DMS79 treated with DMSO at 0.1 percent for 48 hours (cell line): ENCODE data around the gene HAGHL.
"Not testable (repeated sequence)": the region's sequence is repeated elsewhere in the genome, so short reads cannot be mapped to it uniquely, and the experiment has no call there.

Experiments
- DNase-seq: peaks from one replicate; lab custom pipeline; 2025; lab: John Stamatoyannopoulos, UW

Gene HAGHL

DNA sequence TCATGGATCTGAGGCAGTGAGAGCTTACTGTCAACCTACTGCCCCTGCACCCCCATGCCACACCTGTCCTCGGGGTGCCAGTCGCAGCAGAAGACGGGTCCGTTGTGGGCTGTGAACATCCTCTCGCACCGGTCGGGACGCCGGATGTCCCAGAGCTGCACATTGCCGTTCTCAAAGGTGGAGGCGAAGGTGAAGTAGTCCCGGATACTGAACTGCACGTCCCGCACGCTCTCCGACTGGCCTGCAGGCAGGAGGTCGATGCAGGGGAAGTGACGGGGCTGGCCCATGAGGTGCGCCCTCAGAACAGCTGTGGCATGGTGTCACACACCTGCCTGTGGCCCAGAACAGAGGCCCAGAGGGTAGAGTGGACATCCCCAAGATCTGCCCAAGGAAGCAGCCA lies 39.4 kb upstream of the HAGHL start:
- no peak for DNase-seq

DNA sequence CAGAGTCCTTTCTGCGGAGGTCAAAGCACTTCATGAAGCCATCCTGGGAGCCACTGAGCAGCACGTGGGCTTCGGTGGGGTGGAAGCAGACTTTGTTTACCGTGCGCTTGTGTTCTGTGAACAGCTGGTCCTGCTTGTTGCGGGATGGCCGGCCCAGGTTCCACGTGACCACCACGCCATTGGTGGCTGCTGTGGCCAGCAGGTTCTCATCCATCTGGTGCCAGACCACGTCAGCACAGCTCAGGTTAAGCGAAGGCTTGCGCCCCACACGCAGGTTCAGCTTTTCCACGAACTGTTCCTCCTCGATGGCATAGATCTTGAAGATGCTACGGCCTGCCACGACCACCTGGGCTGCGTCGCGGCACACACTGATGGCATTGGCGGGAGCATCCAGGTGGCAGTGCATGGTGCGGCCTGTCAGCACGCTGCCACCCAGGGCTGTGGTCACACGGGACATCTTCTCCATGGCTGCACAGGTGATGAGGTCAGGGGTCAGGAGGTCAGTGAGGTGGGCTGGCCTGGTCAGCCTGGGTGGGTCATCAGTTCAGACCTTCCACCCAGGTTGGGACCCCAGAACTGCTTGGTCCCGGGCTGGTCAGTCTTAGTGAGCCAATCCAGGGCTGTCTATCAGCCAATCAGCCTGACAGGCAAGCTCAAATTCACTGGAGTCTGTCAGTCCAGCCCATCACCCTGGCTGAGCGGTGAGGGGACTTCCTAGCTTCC lies 37.6 kb upstream of the HAGHL start:
- no peak for DNase-seq

DNA sequence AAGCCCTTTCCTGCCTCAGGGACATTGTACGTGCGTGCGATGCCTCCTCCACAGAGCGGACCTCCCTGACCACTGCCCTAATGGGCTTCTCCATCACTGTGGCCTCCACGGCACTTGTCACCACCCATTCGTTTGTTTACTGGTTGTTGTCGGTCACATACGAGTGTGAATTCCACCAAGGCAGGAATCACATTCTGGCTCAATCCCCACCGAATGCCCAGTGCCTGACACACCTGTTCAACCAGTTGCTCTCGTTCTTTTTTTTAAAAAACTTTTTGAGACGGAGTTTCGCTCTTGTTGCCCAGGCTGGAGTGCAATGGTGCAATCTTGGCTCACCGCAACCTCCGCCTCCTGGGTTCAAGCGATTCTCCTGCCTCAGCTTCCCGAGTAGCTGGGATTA lies 35.7 kb upstream of the HAGHL start:
- not testable (repeated sequence) for DNase-seq

DNA sequence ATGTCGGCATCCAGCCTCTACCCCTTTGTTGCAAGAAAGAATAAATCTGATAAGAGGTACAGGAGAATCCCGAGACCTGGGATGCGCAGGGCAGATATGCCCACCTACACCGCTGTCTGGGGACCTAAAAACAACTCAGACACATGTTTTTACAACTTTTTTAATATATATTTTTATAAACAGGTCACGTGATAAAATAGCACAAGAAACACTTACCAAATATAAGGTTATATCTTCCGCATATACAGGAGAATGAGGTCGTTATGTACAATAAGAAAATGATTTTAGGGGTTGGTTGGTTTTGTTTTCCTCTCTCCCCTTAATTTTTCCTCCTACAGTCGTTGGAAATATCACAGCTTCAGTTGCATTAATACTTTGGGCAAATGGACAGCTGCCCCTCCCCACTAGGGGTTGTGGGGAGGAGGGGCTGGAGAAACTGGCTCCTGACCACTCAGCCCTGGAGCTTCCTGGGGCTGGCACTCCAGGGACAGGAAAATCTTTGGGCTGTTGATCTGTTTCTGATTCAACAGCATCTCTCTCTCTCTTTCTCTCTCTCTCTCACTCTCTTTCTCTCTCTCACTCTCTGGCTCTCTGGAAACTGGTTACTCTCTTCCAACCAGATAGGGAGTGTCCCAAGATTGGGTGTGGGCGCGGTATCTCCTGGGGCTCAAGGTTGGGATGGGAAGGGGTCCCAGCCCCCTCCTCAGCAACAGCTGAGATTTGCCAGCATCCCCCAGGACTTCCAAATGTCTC lies 34.4 kb upstream of the HAGHL start:
- DNase-seq: no peak

DNA sequence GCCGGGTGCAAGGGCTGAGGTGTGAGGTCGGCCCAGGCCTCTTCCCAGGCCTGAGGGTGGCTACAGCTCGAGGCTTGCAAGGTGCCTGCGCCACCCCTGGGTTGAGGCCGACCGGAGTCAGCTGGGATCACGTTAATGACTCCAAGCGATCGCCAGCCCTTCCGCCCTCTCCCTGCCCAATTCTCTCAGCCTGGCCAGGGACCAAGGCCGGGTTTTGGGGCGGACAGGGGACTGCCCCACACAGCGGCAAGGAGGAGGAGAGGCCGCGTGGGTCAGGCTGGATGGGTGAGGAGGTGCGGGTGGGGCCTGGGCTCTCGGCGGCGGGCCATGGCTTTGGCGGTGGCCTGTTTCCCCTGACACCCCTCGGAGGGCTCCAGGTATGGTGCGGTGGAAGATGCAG lies 33.5 kb upstream of the HAGHL start:
- DNase-seq: no peak

DNA sequence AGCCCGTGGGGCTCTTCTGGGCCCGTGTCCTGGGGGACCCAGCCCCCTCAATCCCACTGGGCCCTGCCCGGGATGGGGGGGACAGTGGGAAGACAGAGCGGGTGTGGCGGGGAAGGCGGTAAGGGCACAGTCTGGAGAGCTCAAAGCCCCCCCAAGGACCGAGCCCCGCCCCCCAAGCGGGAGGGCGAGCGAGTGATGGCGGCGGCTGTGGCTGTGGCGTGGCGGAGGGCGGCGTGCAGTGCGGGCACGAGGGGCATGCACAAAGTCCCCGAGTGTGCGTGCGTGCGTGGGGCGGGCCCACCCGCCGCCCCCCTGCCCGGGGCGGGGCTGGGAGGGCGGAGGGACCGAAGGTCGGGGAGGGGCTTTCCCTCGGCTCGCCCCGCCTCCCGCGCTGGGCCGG lies 33.1 kb upstream of the HAGHL start:
- DNase-seq: no peak

DNA sequence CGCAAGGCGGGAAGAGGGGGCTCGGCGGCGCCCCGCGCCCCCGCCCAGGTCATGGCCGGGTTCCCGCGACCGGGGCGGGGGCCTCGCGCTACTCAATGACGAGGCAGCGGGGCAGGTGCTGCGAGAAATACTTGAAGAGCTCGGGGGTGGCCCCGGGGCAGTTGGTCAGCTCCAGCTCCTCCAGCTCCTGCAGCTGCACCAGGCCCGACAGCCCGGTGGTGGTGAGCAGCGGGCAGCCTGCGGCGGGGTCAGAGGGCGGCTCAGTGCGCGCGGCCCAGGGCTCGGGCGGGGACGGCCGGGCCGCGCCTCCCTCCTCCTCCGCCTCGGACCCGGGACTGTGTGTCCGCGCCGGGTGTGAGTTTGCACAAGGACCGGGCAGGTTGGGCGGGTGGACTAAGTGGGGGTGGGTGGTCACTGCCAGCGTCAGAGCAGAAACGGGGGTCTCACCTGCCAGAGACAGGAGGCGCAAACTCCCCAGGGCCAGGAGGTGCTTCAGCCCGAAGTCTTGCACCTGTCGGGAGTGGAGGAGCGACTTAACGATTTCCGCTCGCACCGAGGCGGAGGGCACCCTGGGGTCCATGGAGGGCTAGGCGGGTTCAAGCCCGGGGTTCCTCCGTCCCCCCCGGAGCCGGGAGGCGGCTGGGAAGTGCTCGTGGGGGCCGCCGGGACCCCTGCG lies 32.6 kb upstream of the HAGHL start:
- no peak for DNase-seq

DNA sequence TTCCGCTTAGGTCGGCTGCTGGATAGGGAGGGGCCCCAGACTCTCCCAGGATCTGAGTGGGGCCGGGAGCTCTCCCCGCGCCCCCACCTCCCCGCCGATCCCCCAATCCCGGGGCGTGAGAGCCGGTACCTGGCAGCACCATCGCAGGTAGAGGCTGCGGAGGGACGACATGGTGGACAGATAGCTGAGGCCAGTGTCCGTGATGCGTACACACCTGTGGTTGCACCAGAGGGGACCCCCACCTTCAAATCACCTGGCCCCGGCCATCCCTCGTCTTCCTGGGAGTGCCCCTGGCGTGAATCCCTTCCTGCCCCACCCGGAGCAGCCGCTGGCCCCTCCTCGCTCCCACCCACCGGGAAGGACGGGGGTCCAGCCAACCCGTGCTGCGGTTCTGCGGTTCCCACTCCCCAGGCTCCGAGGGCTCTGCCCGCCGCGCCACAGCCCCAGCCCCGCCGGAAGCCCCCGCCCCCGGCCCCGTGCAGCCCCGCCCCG lies 32.0 kb upstream of the HAGHL start:
- no peak for DNase-seq

DNA sequence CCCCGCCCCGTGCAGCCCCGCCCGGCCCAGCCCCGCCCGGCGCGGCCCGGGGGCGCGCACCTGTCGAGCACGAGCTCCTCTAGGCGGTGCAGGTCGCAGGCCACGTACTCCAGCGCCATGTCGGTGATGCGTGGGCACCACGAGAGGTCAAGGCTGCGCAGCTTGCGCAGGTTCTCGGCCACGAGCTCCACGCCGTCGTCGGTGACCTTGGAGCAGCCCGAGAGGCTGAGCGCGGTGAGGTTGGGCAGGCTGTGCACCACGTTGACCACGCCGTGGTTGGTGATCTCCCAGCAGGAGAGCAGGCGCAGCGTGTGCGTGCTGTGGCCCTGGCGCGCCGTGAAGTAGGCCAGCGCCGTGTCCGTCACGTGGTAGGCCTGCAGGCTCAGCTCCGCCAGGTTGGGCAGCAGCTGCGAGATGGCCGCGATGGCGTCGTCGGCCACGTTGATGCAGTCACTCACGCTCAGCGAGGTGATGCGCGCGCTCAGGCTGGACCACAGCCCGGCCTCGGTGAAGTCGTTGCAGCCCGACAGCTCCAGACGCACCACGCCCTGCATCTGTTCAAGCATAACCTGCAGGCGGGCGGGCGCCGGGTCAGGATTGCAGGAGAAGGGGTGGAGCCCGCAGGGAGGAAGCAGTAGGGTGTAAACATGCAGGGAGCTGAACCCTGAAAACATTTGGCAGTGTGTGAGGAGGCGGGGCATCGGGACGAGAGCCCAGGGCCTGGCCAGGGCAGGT lies 31.4 kb upstream of the HAGHL start:
- DNase-seq: peak; percentile 95

DNA sequence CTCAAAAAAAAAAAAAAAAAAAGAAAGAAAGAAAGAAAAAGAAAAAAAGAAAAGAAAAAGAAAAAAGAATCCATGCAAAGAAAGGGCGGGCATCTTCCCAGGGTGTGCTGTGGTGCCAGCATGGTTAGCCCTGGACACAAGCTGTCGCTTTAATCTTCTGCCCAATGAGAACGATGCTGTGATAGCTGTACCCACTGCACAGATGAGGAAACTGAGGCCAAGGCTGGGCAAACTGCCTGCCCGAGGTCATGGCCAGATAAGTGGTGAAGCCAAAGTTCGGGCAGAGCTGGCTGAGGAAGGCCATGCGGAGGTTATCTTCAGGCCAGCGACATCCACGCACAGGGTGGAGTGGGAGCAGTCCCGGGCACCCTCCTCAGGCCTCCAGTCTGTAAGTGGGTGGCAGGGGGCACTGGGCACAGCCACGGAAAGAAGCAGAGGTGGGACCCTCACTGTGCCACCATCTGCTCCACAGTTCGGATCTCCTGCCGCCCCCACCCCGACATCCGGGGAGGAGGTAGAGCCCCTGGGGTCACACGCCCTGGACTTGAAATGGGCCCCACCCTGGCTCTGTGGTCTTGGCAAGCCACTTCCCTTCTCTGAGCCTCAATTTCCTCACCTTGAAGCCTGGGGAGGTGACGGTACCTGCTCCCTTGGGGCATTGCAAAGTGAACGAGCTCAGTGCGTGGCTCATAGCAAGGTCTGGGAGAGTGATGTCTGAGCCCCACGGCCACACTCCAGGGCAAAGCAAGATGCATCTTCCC lies 27.8 kb upstream of the HAGHL start:
- no peak for DNase-seq

DNA sequence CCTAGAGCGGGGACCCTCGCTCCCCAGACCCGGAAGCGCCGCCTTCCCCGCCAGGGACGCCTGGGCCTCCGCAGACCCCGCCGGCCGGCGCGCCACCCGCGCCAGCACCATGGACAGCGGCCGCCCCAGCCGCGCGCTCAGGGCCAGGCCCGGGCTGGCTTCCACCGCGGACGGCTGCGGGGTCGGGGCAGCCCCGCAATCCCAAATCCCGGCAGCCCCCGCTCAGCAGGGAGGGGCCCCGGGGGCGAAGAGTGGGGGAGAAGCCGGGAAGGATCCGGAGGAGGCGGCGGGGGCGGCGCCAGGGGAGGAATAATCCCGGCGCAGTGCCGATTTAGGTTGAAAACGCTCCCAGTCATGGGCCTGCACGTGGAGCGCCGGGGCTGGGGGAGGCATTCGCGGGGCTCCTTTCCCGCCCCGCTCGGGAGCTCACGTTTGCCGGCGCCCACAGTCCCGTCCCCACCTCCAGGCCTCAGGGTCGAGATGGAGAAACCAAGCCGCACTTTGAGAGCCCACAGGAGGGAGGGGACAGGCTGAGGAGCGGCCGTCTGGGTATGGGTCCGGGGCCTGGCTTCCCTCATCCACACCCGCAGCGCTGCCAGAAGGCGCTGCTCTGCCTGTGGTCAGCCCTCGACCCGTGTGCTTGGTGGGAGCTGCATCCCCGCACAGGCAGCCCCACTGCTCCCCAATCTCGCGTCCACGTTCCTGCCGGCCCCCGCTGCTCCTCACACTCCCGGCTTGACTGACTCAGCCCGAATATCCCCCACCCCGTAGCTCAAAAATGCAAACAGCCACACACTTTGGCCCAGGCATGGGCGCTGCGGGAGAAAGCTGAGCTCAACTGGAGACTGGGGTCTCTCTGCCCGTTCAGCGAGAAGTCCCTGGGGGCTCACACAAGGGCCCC lies 26.0 kb upstream of the HAGHL start:
- no peak for DNase-seq

DNA sequence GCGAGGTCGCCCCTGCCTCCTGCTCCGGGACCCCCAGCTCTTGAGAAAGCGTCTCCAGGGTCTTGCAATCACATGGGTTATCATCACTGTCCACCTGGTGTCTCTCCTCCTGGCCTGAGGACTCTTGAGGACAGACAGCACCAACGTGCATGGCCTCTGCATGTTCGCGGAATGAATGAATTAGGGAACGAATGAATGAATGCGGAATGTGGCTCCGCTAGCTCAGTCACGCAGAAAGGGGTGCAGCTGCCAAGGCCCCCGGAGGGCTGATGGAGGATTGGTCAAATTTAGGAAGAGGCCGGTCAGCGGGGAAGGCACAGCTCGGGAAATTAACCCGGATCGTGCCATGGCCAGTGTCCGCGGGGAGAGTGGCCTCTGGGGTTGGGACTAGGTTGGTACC lies 24.6 kb upstream of the HAGHL start:
- DNase-seq: no peak

DNA sequence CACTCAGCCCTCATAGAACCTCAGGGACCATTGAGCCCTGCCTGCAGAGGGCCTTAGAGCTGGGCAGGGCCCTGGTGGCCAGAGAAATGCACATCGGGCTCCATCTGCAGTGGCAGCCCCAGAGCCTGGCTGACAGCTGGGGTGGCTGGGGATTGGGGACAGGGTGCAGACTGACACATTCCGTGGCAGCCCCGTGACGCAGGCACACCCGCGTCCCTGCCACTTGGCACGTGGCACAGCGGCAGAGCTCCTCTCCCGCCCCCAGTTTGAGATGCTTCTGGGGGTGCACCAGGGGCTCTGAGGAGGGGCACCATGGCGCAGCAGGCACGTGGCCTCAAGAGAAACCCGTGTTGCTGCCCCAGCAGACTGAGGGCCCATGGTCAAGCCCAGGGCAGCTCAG lies 23.5 kb upstream of the HAGHL start:
- DNase-seq: no peak

DNA sequence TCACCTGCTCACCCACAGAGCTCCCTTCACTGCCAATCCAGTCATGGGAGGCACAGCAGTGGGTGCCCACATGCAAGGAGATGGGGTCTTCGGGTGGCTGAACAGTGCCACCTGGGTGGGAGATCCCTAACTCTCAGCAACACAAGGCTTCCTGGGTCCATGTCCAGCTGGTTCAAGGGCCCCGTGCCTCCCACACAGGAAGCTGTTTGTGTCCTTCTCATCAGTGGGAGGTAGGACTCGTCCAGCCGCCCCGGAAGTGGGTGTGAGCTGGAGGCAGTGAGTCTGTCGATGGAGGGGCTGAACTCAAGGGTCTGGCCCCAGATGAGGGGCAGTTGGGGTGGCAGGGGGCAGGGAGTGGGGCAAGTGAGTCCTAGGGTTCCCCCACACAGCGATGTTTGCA lies 22.9 kb upstream of the HAGHL start:
- no peak for DNase-seq

DNA sequence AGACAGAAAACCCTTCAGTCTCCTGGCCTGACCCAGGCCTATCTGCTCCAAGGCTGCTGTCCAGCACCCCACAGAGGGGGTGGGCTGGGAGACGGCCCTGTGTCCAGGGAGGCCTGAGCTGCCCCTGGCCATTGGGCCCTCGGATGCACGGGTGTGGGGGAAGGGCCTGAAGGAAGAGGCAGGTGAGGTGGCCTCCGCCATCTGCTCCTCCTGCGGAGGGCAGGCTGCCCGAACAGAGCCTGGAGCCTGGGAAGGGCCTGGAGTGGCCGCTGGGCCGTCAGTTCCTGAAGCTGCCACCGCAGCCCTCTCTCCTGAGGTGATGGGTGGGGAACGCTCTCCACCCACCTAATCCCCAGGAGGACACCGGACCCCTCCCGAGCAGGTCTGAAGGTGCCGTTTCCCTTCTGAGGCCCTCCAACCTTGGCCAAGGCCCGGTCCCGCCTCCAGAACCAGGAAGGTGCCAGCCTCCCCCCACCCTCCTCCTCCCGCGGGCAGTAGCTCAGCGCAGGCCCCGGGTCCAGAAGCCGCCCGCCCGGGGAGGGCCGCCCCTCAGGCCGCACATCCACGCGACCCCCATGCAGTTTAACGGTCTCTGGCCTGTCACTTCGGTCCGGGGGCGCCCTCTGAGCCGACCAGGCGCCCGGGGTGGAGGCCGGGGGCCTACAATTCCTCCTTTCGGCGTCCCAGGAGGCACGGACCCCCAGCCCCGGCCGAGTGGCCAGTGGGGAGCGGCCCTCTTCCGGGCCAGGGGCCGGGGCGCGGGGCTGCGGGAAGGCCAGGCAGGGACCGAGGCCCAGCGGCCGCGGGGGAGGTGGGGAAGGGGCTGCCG lies 22.1 kb upstream of the HAGHL start:
- no peak for DNase-seq

DNA sequence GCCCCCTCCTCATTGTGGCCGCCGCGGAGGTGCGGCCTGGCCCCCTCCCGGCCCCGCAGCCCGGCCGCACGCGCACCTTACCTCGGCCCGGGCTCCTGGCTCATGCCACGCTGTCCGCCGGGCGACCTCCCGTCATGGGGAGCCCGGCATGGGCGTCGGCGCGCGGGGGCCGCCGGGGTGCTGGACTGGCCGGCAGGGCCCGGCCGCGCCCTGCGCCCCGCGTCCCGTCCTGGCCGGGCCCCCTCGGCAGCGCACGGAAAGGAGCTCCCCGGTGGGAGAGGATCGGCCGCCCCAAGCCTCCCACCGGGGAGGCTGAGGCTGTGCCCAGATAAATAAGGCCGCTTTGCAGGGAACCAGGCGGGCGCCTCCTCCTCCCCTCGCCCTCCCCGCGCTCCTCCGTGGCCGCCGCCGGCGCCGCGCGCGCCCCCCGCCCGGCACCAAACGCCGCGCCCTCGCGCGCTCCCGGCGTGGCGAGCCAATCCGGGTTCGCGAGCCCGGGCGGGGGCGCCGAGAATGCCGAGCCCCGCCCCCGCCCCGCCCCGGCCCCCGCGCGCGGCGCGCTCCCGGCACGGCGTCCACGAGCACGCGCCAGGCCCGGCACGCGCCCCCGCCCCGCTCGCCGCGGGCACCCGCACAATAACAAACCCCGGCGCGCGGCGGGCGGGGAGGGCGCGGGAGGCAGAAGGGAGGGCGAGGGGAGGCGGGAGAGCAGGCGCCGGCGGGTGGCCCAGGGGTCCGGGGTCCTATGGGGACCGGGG lies 21.3 kb upstream of the HAGHL start, which contains the start of gene FBXL16:
Gene FBXL16, minus strand, starts transcription at position 371 of the 758 bp plus-strand sequence. CDS start 8,396 bp downstream, outside the sequence.
- DNase-seq: peak; percentile 32

DNA sequence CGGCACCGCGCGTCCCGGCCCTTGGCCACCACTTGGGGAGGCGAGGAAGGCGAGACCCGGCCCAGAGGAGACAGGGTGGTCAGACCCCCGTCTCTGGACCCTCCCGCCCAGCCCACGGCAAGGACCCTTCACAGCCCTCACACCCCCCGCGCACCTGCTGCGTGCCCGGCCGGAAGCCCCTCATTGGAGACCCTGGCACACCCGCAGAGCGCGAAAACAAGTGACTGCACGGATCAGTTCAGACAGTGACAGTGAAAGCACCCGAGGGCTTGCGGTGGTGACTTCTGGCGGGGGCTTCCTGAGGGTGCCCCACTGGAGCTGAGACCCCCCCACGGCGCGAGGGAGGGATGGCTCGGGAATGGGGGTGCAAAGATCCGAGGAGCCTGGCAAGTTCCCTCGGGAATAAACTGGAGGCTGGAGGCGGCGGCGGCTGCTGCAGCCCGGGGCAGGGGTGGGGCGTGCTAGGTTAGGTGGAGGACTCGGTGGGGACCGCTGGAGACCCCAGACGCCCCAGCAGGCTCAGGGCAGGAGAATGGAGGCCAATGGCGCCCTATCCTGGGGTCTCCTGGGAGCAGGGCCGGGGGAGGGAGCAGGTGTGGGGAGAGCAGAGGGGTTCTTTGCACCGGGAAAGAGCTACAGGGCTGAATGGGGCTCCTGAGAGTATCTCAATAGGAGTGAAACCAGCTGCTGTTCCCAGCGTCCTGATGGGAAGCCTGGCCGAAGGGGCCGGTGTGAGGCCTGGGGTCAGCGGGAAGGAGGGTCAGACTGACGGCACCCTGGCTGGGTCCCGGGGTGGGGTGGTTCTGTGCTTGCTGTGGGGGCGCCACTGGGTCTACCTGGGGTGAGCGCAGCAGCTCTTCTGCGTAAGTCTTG lies 20.5 kb upstream of the HAGHL start:
- DNase-seq: peak; percentile 28

DNA sequence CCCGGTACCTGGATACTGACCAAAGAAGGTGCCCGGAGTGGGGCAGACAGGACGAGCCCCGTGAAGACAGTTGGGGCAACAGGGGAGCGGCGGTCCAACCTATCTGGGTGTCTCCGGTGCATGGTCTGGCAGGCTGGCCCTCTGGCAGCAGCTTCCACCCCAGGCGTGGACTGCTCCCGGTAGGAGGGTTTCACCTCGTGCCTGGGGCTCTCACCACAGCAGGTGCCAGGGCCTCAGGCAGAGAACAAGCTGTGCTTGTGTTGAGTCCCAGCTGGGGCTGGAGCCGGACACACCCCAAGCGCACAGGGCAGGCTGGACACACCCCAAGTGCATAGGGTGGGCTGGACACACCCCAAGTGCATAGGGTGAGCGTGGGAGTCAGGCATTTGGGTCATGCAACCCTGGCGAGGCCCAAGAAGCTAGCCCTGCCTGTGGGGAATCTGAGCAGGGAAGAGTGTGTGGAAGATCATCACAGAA lies 19.8 kb upstream of the HAGHL start:
- DNase-seq: no peak
